Stimulated activated CD8-positive, alpha-beta memory T cell treated with anti-CD3 and anti-CD28 coated beads, Interleukin-4, amount 100 ng/mL, for 1 hour (primary cell): ENCODE results near the gene GOLGA8O.
"Not testable (repeated sequence)": the region's sequence is repeated elsewhere in the genome, so short reads cannot be mapped to it uniquely, and the experiment has no call there.

Experiments used
- DNase-seq, 2 donors: peaks; one replicate each; pipeline ENCODE4 v3.0.0-alpha.2; 2020; ENCODE audit warnings: low read depth in 2 of 2, low spot score in 1 of 2

The GOLGA8O gene, protein sequence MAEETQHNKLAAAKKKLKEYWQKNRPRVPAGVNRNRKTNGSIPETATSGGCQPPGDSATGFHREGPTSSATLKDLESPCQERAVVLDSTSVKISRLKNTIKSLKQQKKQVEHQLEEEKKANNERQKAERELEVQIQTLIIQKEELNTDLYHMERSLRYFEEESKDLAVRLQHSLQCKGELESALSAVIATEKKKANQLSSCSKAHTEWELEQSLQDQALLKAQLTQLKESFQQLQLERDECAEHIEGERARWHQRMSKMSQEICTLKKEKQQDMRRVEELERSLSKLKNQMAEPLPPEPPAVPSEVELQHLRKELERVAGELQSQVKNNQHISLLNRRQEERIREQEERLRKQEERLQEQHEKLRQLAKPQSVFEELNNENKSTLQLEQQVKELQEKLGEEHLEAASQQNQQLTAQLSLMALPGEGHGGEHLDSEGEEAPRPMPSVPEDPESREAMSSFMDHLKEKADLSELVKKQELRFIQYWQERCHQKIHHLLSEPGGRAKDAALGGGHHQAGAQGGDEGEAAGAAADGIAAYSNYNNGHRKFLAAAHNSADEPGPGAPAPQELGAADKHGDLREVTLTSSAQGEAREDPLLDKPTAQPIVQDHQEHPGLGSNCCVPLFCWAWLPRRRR

GRCh38 chr15:32455534-32455933 lies at the start of gene GOLGA8O:
TSS of gene GOLGA8O (minus strand) at chr15:32455634. CDS start at chr15:32455536, 98 bp downstream.
- not testable (repeated sequence) for DNase-seq

DNA sequence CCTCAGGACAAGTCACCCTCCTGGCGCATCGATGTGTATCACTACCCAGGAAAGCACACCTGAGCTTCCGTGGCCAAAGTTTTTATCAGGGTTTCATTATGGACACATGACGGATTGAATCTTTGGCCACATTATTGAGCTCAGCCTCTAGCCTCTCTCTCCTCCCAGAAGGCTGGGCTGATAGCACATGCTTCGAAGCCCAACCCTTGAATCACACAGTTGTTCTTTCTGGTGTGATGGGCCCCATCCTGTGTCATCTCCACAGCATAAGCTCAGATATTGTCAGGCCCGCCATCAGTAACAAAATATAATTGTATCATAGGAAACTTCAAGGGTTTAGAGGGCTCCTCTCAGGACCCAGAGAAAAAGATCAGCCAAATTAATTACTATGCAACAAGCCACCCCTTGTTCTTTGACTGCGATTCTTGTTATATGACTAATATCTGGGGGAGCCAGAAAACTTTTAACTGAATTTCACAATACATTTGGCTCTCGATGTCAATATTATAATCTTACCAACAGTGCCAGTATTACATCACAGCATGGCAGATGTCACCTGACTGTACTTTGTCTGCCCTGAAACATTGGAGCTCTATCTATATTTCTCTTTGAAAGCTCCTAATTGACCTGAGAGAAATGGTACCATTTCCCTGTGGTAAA lies 48.8 kb upstream of the GOLGA8O start:
- DNase-seq = not testable (repeated sequence)

DNA sequence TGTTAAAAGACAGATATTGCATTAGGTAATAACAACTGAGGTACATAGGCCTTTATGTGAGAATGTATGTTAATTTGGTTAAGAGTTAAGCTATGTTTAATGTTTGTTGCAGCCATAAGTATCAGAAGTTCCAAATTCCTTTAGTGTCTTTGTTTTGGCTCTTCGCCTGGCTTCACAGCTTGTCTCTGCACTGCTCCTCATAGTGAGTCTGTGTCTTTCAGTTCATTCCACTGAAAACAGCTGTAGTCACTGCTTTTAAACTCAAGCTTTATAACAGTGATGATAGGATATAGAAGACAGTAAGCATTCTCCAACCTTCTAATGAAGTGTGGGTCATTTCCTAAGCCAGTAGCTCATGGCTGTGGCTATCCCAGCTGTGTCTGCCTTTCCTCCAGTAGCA lies 47.5 kb upstream of the GOLGA8O start:
- not testable (repeated sequence) for DNase-seq

DNA sequence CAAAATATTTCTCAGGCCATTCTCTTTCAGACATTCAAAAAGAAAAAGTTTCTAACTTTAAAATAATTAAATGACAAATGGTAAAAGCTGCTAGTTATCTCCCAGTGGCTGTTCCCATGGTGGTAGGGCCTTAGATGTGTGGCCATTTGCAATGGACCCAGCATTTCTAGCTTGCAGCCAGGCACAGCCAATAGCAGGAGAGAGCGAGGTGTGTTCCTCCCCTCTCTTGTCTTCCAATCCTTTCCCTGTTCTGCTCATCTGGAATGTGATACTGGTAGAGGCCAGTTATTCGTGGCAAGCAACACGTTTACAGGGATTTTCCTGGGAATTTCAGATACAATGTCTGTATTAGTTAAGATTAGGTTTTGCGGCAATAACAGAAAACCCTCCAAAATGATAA lies 37.3 kb upstream of the GOLGA8O start:
- DNase-seq = not testable (repeated sequence)

GRCh38 chr15:32486474-32486873 lies 31.0 kb upstream of the GOLGA8O start:
- DNase-seq = not testable (repeated sequence)

DNA sequence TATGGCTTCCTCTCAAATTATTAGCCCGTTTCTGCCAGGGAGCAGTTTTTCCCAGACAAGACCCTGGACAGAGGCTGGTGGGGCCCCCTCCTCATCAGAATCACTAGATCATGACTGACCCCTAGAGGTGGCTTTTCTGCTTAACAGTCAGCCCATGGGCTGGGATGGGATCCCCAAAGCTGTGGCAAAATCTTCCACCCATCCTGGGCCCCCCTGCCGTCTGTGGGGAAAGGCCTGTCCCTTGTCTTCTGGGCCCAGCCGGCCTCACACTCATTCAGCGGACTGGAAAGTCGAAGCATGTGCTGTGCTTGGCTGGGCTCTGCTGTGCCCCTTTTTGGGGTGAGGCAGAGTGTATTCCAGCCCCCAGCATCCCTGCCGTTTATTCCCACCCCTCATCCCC lies 27.9 kb upstream of the GOLGA8O start:
- not testable (repeated sequence) for DNase-seq

DNA sequence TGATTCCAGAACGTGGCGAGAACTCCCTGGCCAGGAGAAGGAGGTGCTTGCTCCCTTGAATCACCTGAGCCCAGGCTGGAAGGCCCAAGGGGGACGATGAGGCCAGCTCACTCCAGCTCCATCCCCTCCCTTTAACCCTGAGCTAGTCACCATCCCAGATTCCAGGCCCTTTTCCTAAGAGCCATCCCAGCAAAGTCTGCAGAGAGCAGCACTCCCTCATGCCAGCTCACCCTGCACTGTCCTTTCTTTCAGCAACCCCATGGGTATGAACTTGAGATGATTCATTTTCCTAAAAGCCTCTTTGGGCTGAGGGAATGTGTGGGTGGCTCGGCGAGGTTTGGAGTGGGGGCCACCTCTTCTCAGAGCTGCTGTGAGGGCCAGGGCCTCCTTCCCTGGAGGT lies 26.2 kb upstream of the GOLGA8O start:
- not testable (repeated sequence) for DNase-seq

DNA sequence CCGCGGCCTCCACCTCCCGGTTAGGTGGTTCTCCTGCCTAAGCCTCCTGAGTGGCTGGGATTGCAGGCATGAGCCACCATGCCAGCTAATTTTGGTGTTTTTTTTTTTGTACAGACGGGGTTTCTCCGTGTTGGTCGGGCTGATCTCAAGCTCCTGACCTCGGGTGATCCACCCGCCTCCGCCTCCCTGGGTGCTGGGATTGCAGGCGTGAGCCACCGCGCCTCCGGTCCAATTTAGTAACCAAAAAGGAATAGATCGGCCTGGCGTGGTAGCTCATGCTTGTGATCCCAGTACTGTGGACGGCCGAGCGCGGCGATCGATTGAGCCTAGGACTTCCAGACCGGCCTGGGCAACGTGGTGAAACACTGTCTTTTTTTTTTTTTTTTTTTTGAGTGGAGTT lies 12.6 kb upstream of the GOLGA8O start:
- not testable (repeated sequence) for DNase-seq

DNA sequence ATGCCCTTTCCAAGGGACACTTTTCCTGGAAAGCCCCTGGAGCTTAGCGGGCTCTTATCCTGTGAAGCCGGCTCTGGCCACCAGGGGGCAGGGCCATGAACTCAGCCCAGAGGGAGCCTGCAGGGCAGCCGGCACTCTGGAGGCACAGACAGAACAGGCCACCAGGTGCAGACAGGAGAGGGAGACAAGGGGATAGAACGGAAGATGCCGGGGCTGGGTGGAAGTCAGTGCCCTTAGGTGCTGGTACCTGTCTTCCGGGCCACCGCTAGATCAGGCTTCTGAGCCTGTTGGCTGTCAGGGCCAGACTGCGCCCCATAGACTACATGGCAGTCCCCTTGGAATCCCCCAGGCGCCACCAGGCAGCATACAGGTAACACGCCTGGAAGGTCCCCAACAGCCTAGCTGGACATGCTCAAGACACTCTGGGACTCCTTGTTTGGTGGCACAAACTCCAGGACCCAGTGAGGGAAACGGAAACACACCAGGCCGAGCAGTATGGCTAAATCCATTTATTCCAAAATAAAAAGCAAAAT lies 14.9 kb downstream of the GOLGA8O start:
- not testable (repeated sequence) for DNase-seq

GRCh38 chr15:32434102-32434963 lies 21.1 kb downstream of the GOLGA8O start:
- DNase-seq = not testable (repeated sequence)

DNA sequence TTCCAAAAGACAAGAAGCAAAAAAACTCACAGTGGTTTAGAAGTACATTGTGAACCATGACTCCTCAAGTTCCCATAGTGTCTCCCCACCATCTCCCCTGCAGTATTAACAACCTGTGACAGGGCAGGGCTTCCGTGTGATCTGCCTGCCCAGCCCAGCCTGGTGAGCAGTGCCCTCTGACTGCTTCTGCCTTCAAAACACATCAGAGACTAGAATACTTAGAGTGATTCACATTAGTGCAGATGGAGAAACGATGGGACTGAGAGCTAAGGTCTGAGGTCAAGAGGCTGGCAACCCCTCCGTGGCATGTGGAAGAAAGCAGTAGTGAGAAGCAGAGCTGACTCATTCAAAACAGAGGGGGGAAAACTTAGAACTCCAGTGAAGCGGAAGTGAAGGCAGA lies 27.8 kb downstream of the GOLGA8O start:
- DNase-seq = not testable (repeated sequence)

DNA sequence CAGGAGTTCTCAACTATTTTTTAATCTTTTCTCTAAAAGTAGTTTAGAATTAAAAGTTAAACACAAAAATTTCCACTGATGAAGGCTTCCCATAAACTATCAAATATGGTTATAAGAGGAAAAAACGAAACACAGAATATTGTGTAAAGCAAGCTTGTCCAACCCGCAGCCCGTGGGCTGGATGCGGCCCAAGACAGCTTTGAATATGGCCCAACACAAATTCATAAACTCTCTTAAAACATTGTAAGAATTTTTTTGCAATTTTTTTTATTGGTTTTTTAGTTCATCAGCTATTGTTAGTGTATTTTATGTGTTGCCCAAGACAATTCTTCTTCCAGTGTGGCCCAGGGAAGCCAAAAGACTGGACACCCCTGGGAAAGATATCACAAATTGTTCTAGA lies 28.9 kb downstream of the GOLGA8O start:
- DNase-seq = not testable (repeated sequence)

DNA sequence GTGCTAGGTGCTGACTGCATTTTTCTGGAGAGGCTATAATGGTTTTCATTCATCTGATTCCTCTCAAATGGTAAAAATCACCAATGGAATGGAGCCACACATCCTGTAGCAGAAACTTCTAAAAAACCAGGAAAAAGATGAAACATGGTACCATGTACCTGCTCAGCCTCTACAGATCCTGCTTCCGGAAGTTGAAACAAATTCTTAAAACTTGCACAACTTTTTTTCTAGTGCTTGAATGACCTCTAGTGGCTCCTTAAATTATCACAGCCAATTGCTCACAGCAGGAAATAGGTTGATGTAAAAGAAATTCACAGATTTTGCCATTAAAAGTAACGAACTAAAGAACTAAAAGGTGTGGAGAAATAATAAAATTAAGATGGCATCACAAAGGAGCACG lies 47.5 kb downstream of the GOLGA8O start:
- not testable (repeated sequence) for DNase-seq

DNA sequence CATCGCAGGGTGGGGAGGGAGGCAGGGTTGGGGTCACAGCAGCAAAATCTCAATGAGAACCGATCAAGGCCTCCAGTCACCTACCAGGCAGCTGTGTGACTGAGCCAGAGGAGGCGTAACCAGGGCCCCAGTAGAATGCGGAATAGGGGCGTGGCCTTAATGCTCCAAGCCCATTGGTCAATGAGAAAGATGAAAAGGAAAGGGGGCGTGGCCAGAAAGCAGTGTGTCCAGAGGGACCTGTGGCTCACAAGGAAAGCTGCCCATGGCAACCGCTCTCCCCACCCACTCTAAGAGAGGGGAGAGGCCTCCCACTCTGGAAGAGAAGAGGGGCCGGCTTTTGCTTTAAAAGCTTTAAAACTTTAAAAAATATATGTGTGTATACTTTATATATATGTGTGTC lies 52.2 kb downstream of the GOLGA8O start, which contains the start of gene GOLGA8K:
TSS of gene GOLGA8K (minus strand) at position 101 of the 400 bp plus-strand sequence. CDS start at position 3, 98 bp downstream.
- not testable (repeated sequence) for DNase-seq

GRCh38 chr15:32396522-32396921 lies 58.9 kb downstream of the GOLGA8O start:
- DNase-seq = not testable (repeated sequence)
